GOT3 (cell line): ENCODE data around the gene CRB1.
"Not testable (repeated sequence)": the region's sequence is repeated elsewhere in the genome, so short reads cannot be mapped to it uniquely, and the experiment has no call there.

Experiments used
- DNase-seq: peaks from one replicate; lab custom pipeline; 2025; ENCODE audit warnings: mixed read lengths; lab: John Stamatoyannopoulos, UW

The CRB1 gene

DNA sequence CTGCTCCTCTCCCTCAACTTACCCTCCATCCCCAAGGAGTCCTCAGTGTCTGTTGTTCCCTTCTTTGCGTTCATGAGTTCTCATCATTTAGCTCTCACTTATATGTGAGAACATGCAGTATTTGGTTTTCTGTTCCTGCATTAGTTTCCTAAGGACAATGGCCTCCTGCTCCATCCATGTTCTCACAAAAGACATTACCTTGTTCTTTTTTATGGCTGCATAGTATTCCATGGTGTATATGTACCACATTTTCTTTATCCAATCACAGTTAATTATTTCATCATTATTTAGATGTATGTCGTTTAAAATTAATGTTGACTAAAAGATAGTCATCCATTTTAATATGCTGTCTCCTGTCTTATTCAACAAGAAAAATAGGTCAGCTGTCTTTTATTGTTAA is 134.1 kb downstream of the CRB1 start:
- DNase-seq: no peak

DNA sequence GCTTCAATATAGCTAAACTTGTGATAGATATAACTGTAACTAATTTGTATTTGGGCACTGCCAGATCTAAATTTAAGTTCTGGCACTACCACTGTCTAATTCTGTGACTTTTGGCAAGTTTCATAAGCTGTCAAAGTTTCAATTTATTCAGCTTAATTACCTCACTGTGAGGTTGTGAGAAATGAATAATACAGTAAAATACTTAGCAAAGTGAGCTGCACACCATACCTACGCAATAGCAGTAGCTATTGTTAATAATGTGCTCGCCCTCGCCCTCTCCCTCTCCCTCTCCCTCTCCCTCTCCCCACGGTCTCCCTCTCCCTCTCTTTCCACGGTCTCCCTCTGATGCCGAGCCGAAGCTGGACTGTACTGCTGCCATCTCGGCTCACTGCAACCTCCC is 136.7 kb downstream of the CRB1 start:
- DNase-seq: not testable (repeated sequence)

DNA sequence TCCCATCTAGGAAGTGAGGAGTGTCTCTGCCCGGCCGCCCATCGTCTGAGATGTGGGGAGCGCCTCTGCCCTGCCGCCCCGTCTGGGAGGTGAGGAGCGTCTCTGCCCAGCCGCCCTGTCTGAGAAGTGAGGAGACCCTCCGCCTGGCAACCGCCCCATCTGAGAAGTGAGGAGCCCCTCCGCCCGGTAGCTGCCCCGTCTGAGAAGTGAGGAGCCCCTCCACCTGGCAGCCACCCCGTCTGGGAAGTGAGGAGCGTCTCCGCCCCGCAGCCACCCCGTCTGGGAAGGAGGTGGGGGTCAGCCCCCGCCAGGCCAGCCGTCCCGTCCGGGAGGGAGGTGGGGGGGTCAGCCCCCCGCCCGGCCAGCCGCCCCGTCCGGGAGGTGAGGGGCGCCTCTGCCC is 137.6 kb downstream of the CRB1 start:
- not testable (repeated sequence) for DNase-seq

DNA sequence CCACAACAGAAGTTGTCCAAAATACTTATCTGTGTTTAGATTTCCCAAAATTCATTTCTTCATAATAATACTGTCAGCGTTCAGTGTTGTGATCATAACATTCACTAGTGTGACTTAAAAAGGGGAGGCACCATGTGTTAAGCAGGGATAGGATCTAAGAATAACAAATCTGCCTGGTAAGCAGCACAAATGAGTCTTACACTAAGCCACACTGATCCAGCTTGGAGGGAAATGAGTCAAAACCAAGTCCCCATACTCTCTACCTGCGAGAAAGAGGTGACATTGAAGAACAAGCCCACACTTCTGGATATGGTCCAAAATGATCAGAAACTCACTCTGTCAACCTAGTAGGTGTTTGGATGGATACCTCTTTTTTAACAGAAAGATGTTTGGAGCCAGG is 145.5 kb downstream of the CRB1 start:
- no peak for DNase-seq

DNA sequence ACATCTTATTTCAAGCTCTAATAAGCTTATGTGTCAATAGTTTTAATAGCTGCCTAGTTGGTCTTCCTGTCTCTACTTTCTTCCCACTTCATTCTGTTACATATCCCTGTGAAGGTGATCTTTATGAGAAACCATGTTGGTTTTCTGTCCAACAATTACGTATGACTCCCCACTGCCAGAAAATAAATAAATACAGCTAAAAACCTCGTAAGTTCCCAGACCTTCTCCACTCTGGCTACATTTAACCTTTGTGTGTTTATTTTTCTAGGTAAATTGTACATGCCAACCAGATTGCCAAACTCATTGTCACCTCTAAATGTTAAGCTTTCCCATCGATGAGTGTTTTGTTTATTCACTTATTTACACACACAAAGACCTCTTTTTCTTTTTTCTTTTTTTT is 147.2 kb downstream of the CRB1 start:
- no peak for DNase-seq

DNA sequence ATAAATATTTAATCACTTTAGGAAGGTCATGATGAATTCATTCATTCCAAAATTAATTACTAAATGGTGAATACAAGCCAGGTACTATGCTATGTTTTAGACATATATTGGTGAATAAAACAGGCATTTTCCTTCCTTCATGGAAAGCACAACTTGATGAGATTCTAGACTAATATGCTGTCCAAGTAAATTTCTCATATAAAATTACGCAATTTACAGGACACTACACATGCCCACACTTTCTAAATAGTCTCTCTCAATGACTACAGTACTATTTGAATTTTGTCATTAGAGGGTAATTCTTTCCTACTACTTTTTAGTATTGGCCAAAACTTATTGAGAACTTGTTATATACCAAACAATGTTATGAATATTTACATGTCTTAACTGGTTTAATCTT is 150.6 kb downstream of the CRB1 start:
- no peak for DNase-seq

DNA sequence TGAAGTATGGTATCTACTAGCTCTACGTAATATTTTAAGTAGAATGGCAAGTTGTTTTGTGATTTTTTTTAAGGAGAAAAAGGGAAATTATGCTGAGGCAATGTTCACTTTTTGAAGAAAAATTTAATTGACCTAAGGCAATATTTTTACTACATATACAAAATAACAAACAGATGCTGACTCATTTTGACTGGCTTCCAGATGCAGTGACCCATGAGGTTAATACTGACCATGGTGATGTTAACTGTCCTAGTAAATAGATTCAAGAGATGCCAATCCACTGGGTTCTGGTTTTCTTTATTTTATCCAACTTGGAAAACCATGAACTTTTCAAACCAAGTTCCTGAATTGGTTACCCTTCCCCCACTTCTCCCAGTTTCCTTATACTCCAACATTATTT is 154.9 kb downstream of the CRB1 start:
- no peak for DNase-seq

DNA sequence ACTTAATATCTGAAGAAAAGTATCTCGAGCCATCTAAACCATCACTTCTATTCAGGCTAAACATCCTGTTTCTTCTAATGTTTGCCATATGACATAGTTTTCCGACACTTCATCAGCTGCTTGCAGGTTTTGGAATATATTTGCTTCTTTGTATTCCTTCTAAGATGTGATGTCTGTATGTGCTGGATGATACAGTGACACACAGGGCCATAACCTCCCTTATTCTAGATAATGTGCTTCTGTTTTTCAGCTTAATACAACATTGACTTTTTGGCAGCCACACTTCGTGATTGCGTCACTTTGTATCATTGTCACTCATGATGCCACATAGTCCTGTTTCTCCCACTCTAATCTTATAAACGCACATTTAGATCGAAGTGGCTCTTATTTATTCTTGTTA is 156.3 kb downstream of the CRB1 start:
- DNase-seq: no peak

DNA sequence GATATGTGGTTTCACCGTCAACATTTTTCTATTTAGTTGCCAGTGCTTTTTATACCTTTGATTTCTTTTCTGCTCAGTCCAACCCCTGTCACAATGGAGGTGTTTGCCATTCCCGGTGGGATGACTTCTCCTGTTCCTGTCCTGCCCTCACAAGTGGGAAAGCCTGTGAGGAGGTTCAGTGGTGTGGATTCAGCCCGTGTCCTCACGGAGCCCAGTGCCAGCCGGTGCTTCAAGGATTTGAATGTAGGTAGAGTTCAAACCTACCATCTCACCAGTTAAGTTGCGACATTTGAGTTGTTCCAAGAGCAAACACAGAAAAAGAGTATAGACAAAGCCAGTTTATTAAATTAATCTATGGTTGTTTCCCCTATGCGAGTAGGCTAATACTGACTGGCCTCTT is 161.3 kb downstream of the CRB1 start:
- DNase-seq: no peak

DNA sequence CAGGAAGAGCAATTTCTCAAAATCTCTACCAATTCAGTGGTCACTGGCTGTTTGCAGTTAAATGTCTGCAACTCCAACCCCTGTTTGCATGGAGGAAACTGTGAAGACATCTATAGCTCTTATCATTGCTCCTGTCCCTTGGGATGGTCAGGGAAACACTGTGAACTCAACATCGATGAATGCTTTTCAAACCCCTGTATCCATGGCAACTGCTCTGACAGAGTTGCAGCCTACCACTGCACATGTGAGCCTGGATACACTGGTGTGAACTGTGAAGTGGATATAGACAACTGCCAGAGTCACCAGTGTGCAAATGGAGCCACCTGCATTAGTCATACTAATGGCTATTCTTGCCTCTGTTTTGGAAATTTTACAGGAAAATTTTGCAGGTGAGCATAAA is 167.2 kb downstream of the CRB1 start:
- no peak for DNase-seq

DNA sequence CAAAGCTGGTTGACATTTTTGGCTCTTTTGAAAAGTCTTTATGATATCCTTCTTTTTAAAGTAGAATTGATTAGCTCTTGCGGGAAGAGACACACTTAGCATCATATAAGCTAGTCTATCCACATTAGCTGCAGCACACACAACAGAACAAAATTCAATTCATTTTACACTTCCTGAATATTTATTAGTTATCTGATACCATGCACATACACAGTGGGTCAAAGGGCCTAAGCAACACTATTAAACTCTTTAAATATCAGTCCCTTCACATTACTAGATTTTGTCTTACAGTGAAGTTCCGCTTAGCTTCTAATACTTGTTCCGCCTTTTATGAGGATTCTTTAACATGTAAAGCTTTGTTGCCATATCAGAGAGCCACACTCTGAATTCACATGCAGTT is 169.5 kb downstream of the CRB1 start:
- DNase-seq: no peak

DNA sequence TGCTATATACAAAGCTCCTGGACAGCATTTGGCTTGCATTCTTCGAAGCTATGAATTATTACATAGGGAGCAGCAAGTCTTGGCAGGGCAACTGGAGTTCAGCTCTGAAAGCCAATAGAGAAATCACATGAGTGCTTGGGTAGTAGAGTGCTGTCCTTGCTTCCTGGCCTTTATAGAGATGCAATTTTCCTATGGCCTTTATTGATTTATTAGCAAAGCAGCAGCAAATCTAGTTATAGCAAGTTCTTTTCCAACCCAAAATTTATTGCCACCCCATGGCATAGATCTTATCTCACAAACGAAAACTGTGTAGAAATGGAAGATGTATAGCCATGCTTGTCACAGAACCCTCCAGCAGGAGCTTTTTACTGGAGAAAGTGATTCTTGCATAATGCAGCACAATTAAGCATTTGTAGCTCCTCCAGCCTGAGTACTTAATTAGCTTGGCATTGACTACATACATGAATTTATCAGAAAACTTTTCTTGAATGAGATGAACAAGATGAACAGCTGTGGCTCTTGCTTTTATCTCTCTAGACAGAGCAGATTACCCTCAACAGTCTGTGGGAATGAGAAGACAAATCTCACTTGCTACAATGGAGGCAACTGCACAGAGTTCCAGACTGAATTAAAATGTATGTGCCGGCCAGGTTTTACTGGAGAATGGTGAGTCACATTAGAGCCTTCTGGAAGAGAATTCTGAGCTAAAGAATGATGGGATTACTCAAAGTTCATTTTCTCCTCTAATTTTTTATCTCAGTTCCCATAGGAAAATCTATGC is 170.1 kb downstream of the CRB1 start:
- DNase-seq: no peak

DNA sequence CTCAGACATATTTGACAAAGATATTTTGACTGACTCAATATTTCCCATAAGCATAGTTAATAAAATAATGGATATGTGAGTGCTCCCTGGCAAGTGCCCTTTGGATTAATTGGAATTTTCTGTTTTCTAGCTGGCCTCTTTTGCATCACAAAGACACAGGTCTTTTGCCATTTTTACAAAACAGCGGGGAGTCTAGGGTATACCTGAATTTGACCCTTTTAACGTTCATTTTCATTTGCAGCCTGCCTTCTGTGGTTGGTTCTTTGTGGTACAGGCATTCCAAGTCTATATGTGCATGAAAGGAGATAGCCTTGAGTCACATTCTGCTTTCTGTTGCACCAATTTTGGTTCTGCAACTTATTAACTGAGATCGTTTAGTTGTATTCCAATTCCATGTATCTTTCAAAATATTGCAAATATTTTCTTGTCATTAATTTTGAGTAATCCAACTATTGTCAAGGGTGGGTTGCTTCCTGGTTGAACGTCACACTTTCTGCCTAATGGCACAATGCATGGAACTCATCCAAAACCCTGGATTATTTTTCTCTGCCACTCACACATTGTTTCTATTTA is 171.7 kb downstream of the CRB1 start:
- DNase-seq: no peak

DNA sequence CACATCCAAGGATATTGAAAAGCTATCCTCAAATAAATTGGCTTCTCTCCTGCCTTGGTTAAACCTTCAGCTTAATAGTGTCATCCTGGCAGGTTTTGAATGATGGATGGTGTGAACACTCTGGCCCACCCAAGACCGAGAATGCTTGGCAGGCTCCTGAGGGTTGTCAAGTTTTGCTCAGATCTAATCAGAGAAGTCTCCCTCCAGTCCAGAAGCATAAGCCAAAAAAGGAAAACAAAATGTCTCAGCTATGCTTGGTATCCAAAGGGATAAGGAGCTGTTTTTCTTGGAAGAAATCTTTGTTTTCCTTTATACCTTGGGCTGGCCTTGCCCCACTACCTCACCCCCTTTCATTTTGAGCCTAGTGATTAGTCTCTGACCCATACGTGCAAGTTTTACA is 172.7 kb downstream of the CRB1 start:
- no peak for DNase-seq

DNA sequence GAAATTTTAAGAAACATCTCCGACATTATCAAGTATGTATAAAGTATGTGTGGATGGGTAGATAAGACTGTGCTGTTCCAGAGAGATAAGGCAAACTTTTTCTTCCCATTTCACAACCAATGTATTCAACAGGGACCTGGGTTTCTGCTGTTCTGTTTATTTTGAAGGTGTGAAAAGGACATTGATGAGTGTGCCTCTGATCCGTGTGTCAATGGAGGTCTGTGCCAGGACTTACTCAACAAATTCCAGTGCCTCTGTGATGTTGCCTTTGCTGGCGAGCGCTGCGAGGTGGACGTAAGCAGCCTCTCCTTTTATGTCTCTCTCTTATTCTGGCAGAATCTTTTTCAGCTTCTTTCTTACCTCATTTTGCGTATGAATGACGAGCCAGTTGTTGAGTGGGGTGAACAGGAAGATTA is 174.0 kb downstream of the CRB1 start:
- DNase-seq: no peak

DNA sequence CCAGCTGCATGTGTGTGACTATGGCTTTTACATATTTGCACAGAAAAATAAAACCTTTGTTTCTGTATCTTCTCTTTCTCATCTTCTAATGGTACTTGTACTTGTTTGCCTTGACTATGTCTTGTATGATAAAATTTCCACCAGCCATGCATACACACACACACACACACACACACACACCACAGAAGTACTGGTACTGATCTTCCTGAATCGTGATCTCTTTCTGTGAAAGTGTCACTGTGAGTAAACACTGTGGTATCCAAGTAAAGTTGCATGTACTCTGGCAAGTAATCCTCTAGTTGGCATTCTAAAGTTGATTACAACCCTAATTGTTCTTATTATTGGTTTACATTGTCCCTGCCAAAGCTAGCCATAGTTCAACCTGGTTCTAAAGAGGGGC is 176.7 kb downstream of the CRB1 start:
- DNase-seq: no peak

DNA sequence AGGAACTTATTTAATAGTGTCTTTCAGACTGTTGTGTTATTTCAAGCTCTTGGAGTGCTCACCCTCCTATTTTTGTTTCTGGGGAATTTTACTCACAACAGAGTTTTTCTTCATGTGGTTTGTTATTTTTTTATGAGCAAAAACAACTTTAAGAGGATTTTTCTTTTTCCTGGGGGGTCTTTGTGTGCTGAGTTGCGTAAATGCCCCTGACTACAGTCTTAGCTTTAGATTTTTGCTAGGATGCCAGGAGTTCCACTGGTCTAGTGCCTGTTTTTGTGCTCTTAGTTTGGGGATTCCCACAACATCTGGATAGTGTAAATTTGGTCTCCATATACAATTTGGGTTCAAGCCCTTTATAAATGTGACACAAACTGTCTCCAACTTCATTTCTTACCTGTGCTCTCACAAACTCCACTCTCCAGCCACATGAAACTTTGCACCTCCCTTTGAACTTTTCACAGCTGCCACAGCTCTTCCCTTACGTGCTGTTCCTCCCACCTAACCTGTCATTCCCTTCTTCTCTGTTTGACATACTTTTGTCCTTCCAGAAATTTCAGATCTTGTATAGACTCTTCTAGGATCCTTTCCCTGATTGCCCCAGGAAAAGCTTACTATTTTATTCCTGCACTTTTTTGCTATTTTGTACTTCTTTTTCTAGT is 180.2 kb downstream of the CRB1 start:
- DNase-seq: no peak

DNA sequence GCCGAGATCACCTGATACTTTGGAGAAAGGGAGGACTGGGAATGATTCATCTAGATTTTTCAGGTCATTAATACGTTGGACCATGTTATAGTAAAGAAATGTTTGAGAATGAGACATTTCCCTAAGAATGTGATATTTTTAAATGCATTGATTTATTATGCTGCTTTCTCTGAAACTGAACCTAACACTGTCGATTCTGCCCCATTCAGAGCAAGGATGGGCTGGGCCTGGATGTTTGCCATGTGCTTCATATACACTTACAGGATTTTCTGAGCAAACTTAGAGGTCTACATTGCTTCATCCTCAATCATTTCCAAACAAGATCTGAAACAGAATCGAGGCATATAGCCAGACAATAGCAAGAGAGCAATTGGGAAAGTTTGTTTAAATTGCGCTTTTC is 183.3 kb downstream of the CRB1 start:
- no peak for DNase-seq

DNA sequence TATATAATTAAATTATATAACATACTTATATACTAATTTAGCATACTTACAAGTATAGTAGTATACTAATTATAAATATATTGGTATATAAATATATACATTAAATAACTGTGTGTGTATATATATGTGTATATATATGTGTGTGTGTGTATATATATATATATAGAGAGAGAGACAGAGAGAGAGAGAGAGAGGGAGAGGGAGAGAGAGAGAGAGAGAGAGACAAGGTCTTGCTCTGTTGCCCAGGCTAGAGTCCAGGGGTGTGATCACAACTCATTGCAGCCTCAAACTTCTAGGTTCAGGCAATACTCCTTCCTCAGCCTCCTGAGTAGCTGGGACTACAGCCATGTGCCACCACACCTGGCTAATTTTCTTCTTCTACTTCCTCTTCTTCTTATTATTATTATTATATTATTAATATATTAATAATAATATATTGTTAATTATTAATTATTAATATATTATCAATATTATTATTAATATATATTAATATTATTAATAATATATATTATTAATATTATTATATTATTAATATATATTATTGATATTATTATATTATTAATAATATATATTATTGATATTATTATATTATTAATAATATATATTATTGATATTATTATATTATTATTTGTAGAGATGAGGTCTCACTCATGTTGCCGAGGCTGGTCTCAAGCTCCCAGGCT is 185.5 kb downstream of the CRB1 start:
- DNase-seq: no peak

DNA sequence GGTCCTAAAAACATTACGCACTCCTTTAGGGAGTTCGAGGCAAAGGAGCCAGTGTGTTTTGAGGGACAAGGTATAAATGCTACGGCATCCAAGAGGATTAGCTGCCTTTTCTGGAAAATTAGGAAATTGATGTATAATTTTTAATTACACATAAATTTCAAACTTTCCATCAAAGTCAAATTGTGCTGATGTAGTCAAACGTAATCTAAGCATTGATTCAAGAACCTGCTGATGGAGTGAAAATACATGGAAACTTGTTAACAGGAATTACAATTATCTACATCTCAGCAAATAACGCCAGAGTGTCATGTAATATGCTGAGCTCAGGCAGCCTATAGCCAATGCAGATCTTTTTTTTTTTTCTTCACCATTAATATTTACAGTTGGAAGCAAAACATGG is 194.5 kb downstream of the CRB1 start:
- no peak for DNase-seq

DNA sequence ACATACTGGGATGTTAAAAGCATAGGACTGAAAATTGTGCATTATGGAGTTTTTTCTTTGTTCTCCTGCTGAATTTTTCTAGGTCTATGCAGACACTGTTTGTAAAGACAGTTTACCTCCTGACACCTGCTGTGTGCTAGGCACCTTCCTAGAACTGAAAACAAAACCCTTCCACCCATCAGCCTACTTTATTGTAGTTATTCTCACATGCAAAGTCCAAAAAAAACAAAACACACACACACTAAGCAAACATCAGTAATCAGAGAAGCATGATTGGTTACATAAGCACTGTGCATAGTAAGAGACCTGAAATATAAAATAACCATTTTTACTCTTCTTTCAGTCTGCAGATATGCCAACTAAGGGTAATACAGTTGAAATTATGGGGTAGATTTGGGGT is 195.1 kb downstream of the CRB1 start:
- DNase-seq: no peak

DNA sequence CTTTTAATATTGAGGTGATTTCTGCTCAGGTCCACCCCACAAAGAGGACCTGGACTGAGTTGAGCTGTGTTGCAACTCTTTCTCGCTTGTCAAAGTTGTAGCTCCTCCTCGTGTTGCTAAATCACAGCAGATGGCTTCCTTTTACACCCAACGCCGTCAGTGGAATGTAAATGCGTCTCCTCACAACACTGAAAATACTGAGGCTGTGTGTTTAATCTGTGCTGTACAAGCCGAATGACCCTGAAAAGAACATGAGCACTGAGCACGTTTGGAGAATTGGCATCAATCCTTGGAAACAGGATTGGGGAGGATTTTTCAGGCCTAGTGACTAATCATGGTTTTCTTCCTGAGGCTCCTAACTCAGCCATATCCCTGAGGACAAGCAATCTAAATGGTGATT is 196.0 kb downstream of the CRB1 start:
- DNase-seq: no peak
